HG02571 (cell line): ENCODE results near the gene MYO18A.

Experiments
- ATAC-seq: cut with Tn5 transposase; IDR thresholded peaks from one replicate; pipeline ENCODE4 v1.9.1; 2021; ENCODE audit warnings: mild to moderate bottlenecking, moderate library complexity; ENCODE audit not compliant: unreplicated experiment

MYO18A gene

DNA sequence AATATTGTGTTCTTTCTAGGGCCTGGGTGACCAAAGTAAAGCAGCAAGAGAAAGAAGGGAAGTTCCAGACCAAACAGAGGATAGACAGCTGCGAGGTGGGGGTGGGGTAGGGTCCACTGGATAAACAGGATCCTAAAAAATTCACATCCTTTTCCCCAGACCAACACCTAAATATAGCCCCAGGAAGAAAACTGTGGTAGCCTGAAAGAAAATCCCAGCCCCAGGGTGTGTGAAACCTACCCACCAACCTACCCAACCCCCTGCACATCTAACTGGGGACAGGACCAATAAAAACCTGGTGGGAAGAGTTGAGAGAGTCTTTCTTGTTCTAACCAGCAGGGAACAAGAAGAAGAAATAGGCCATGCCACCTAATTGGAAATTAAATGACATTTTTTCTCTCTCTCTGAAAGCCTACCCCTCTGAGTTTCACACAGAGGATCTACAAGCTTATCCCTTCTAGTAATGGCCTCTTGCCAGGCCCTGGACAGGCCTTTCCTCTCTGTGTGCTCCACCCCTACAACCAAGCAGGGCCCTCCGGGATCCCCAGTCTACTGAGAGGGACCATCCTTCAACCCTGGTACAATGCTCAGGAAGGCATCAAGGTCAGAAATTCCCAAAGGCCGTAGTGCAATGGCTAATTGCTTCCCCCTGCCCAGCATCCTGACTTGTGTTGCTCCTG lies 12.0 kb downstream of the MYO18A start:
- ATAC-seq: no peak

GRCh38 chr17:29167393-29168078 lies 12.7 kb downstream of the MYO18A start:
- no peak for ATAC-seq

DNA sequence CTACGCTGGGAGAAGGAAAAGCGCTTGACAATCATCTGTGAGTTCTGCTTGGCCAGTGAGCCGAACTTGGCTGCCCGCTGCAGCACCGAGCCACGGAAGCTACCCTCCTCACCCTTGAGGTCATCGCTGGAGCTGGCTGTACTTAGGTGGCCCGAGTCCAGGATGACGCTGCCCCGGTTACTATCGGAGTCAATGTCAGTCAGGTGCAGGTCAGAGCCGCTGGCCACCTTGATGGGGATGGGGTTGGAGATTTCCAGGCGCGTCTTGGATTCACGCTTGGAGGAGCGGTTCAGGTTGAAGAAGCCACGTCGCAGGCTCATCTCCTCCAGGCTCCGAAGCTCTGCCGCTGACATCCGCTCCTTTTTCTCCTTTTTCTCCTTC lies 13.7 kb downstream of the MYO18A start:
- no peak for ATAC-seq

DNA sequence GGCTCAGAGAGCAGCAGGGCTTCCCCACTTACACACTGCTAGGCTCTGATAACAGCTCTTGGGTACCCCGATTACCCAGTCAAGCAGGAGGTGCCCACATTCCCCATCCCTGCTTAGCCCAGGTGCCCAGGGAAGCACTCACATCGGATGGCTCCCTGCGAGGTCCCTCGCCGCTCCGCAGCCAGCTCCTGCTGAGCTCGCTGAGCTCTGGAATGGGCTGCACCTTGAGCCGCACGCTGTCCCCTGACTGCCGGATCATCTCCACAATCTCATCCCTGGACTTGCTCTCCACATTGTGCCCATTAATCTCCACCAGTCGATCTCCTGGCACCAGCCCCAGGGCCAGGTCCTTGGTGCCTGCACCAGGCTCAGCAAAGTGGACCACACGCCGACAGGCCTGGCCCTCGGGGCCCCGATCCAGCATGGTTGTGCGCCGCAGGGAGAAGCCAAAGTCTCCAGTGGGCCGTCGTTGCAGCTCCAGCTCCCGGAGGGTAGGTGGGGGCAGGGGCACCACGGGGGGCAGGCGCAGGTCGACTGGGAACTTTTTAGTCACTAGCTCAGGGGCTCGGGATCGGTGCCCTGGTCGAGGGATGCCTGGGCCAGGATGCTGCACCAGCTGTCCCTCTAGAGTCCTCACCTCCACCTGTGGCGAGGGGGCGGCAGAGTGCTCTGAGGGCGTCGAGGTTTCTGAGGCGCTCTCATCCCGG lies 14.2 kb downstream of the MYO18A start:
- no peak for ATAC-seq

GRCh38 chr17:29165261-29165660 lies 14.9 kb downstream of the MYO18A start:
- ATAC-seq: no peak

DNA sequence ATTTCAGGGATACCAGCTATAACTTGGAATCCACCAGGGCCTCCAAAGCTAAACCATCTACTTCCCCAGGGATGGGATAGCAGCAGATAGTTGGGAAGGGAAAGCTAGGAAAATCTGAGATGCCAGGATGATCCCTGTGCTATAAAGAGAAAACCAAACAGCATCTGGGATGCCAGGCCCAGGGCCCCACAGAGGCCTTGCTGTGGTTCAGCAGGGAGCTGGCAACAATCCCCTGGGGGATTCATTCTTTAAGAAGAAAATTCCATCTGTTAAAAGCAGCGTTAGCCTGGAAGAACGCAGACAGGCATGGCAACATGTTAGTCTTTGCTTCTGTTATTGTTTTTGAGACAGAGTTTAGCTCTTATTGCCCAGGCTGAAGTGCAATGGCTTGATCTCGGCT lies 16.6 kb downstream of the MYO18A start:
- no peak for ATAC-seq

GRCh38 chr17:29162909-29163341 lies 17.3 kb downstream of the MYO18A start:
- no peak for ATAC-seq

DNA sequence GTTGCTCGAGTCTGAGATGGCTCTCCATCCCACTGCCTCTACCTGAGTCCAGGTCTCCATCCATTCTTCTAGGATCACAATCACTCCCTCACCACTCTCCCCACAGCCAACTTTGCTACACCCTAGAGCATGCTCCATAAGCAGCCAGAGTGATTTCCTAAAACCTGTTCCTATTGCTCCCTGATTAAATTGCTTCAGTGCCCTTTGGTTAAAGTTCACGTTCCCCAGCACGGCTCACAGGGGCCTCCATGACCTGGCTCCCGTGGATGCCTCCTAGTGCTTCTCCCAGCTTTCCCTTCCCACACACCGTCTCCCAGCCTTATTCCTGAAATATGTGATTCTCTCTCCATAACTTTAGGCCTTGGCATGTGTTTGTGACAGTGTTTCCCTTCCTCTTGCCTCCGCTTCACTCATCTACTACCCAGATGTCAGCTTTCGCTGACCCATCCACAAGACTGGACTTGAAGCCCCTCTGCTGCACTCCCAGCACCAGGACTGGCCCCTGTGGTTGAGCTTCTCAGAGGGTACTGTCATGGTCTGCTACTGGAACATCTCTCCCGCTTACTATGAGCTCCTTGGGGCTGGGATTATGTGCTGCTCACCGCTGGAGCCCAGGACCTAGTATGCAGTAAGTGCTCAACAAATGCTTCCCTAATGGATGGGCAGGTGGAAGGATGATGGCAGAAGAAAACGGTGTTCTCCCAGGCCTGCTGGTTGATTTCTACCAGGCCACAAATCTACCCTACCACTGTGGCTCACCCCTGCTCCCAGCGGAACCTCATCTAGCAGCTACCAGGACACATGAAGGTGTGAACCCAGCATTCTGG lies 17.9 kb downstream of the MYO18A start:
- ATAC-seq: no peak

DNA sequence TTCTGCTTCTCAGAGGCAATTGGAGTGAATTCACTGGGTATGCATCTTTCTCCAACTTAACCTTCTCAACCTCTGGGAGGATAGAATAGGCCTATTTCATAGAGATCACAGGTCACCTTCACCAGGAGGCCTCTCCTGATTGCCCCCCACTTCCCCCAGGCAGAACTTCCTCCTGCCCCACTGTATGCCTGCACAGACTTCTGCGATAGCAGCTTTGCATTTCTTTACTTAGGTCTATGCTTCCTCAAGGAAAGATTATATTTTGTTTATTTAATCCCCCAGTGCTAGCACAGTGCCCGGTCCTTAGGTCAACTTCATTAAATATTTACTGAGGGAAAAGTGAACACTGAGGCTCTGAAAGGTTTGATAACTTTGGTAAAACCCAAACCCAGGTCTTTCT lies 19.9 kb downstream of the MYO18A start:
- ATAC-seq: no peak

GRCh38 chr17:29159306-29159860 lies 20.8 kb downstream of the MYO18A start:
- no peak for ATAC-seq

- ATAC-seq: no peak
Measured at GRCh38 chr17:29158488-29159275, 21.5 kb downstream of the MYO18A start.

- no peak for ATAC-seq
Measured at GRCh38 chr17:29158096-29158487, 22.1 kb downstream of the MYO18A start.

- no peak for ATAC-seq
Measured at GRCh38 chr17:29157310-29157709, 22.9 kb downstream of the MYO18A start.

- ATAC-seq: no peak
Measured at GRCh38 chr17:29156781-29157180, 23.4 kb downstream of the MYO18A start.

DNA sequence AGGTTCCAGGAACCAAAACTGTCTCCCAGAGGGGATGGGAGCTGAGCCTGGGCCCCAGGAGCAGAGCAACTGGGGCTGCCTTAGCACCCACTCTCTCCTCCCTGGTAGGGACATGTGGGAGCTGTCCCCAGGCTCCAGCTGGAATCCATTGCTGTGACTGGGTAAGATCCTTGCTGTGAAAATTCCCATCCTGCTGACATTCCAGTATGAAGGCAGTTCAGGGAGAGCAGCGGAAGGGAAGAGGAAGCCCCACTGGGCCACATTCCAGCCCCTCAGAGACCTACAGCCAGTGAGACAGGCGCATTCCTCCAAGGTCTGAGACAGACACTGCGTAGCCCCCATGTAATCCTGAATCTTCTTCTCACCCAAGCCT lies 24.2 kb downstream of the MYO18A start:
- ATAC-seq: no peak

DNA sequence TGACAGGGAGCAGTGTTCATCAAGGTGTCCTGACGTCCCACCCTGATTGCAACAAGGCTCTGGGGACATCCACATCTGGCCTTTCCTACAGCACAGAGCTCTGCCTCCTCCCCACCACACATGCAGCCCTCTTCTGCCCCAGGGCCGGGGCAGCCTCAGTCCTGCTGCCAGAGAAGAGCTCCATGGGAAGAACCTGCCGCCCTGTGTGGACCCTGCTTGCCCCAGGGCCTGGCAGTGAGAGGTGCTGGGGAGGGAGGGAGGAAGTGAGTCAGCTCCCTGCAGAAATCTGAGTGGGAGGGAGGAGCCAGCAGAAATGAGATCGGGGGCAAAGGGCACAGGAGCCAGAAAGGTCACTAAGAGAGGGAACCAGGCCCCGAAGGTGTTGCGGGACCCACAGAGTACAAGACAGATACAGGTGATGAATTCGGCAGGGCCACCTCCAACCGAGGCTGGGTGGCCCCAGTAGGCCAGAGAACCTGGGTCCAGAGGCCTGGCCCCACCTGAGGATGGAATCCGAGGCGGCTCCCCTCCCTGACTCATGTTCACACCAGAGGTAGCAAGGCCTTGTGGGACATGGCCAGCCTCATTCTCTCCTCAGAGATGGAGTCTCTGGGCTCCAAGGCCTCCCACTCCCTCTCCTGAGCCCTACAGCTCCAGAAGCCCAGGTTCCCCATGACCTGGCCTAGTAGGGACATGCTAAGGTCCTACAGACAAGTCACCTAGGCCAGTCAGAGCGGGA lies 24.8 kb downstream of the MYO18A start:
- ATAC-seq: no peak

GRCh38 chr17:29154516-29155226 lies 25.5 kb downstream of the MYO18A start:
- ATAC-seq: no peak

DNA sequence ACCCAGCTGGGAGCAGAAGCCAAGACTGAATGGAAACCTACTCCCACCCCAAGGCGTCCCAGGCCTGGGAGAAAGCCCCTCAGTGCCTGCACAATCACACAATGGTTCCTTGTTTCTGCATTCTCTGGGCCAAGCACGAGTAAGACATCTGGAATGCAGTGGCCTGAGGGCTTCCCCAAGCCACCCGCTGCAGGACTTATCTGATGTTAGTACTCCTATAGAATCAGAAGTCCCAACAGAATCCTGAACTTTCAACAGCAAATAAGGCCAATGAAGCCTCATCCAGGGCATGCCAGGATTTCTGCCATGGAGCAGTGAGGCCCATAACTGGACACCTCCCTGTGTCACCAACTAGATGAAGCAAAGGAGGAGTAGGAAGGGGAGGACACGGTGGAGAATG lies 28.6 kb downstream of the MYO18A start:
- ATAC-seq: no peak

- ATAC-seq: no peak
Measured at GRCh38 chr17:29150161-29150560, 30.0 kb downstream of the MYO18A start.
